Esophagus muscularis mucosa (tissue), 4 donors: ENCODE results near the gene DPYD. TPM values are rescaled to one million over a fixed set of nuclear protein-coding genes. Genes with fewer than 3 reads are reported as not detected.

ENCODE experiments used
- DNase-seq: peaks from one replicate; pipeline ENCODE4 v3.0.0-alpha.2; 2017; ENCODE audit errors: extremely low spot score
- H3K27ac ChIP-seq, 4 donors: fragments of 200-600 bp; sonication (generic); replicated peaks in 1 of 4; 1 replicate in 3 of 4; 2 replicates in 1 of 4; pipeline ENCODE4 v1.5.1; 2016 to 2019; ENCODE audit warnings: mild to moderate bottlenecking in 1 of 4
- H3K27me3 ChIP-seq, 4 donors: fragments of 200-600 bp; sonication (generic); one replicate each; pipeline versions ENCODE4 v1.5.1 to v1.6.0; 2016 to 2019
- H3K36me3 ChIP-seq, 4 donors: fragments of 200-600 bp; sonication (generic); one replicate each; pipeline ENCODE4 v1.5.1; 2016 to 2019
- H3K4me1 ChIP-seq, 4 donors: fragments of 200-600 bp; sonication (generic); one replicate each; pipeline ENCODE4 v1.5.1; 2016 to 2019
- H3K4me3 ChIP-seq, 4 donors: fragments of 200-600 bp; sonication (generic); 1 replicate in 2 of 4; 2 replicates in 2 of 4; pipeline ENCODE4 v1.5.1; 2016 to 2019; ENCODE audit warnings: mild to moderate bottlenecking in 4 of 4, moderate library complexity in 1 of 4
- H3K9me3 ChIP-seq, 4 donors: fragments of 200-600 bp; sonication (generic); 1 replicate in 3 of 4; 2 replicates in 1 of 4; pipeline ENCODE4 v1.5.1; 2016 to 2019
- CTCF ChIP-seq, 3 experiments: fragments of 200-600 bp in 2 of 3; fragments of 450-650 bp in 1 of 3; sonication (generic) in 2 of 3; IDR thresholded peaks; one replicate each; pipeline ENCODE4 v1.5.1; 2017 to 2019; ENCODE audit warnings: antibody characterized with exemption in 3 of 3, mild to moderate bottlenecking in 2 of 3, moderate library complexity in 1 of 3
- EP300 ChIP-seq: sonication (generic); formaldehyde crosslinking; IDR thresholded peaks from one replicate; pipeline ENCODE4 v1.6.1; 2017; ENCODE audit warnings: antibody characterized with exemption
- POLR2A ChIP-seq: fragments of 450-650 bp; IDR thresholded peaks from one replicate; pipeline ENCODE4 v1.6.1; 2017; ENCODE audit warnings: antibody characterized with exemption, moderate library complexity, mild to moderate bottlenecking, low read depth
- POLR2AphosphoS5 ChIP-seq, 2 donors: sonication (generic); formaldehyde crosslinking; IDR thresholded peaks; one replicate each; pipeline ENCODE4 v1.6.1; 2017; ENCODE audit warnings: antibody characterized with exemption in 2 of 2
- WGBS: methylation state at CpG from one replicate; pipeline ENCODE4 v1.1.5; 2018; 5-methylcytosine and 5-hydroxymethylcytosine counted together
- intact Hi-C: fragments of 100-400 bp; cut with DNase I; formaldehyde crosslinking; loops from one replicate; pipeline ENCODE4 v1.15.1; 2023
- total RNA-seq, 4 donors: library from RNA; depleted of rRNA; stranded (reverse); fragments of >200 nt; gene quantifications; one replicate each; pipeline versions ENCODE4 v1.1.0 to v1.2.1, GENCODE V29; 2016

DPYD gene
- total RNA-seq, 4 donors from 2014 or later = 31.1 to 36.6 (median 31.7) TPM

- H3K27ac ChIP-seq = no peak overlapping the region
- TF ChIP-seq POLR2AphosphoS5 (IDR thresholded peaks at IDR 0.05) = no peak
- no peak for TF ChIP-seq CTCF (IDR thresholded peaks at IDR 0.05)
- TF ChIP-seq EP300 = no peak
- TF ChIP-seq POLR2A = no peak
- peaks cover 0 to 4% (median 1%) of the 10 kb centered on the region in 4 donors for H3K4me1 ChIP-seq
- H3K9me3 ChIP-seq = no peaks in the 10 kb centered on the region
- WGBS = 97% methylated on average over 3 of the region's 3 CpGs
- intact Hi-C loops = no loop called here
- H3K27me3 ChIP-seq = no peaks in the 10 kb centered on the region
- no peaks in the 10 kb centered on the region for H3K36me3 ChIP-seq
- no peak for DNase-seq
- no peak overlapping the region for H3K4me3 ChIP-seq
These were observed 117.8 kb downstream of the DPYD start for GRCh38 chr1:97803026-97803425.

GRCh38 chr1:97802011-97802410 is 118.8 kb downstream of the DPYD start:
- Histone ChIP-seq H3K27ac (no peak overlapping the region), H3K27me3 (no peaks in the 10 kb centered on the region), H3K4me3 (no peak overlapping the region), H3K9me3 (no peaks in the 10 kb centered on the region), H3K4me1 (peaks cover 0 to 12% (median 9%) of the 10 kb centered on the region in 4 donors), H3K36me3 (no peaks in the 10 kb centered on the region)
- no peak for DNase-seq
- TF ChIP-seq POLR2A (no peak), POLR2AphosphoS5 (IDR thresholded peaks at IDR 0.05) (no peak), EP300 (no peak), CTCF (IDR thresholded peaks at IDR 0.05) (no peak)
- intact Hi-C loops = no loop called here
- 84% methylated on average over 2 of the region's 2 CpGs for WGBS

GRCh38 chr1:97797403-97798183 is 123.2 kb downstream of the DPYD start:
- intact Hi-C loops = no loop called here
- DNase-seq = no peak
- H3K27ac ChIP-seq = no peak overlapping the region

GRCh38 chr1:97796711-97797110 is 124.1 kb downstream of the DPYD start:
- Histone ChIP-seq H3K27me3 (no peaks in the 10 kb centered on the region), H3K9me3 (no peaks in the 10 kb centered on the region), H3K36me3 (no peaks in the 10 kb centered on the region), H3K4me1 (peaks cover 0 to 20% (median 13%) of the 10 kb centered on the region in 4 donors), H3K4me3 (no peak overlapping the region), H3K27ac (no peak overlapping the region)
- no peak for DNase-seq
- TF ChIP-seq CTCF (IDR thresholded peaks at IDR 0.05) = no peak
- TF ChIP-seq POLR2A = no peak
- no peak for TF ChIP-seq POLR2AphosphoS5 (IDR thresholded peaks at IDR 0.05)
- no peak for TF ChIP-seq EP300
- intact Hi-C loops = no loop called here
- 74% methylated on average over 2 of the region's 2 CpGs for WGBS

More at GRCh38 chr1:97797403-97798183, 123.2 kb downstream of the DPYD start:
- H3K4me1 ChIP-seq = peaks cover 0 to 20% (median 14%) of the 10 kb centered on the region in 4 donors
- no peak overlapping the region for H3K4me3 ChIP-seq
- H3K36me3 ChIP-seq = no peaks in the 10 kb centered on the region
- TF ChIP-seq EP300 (no peak), POLR2A (no peak), POLR2AphosphoS5 (IDR thresholded peaks at IDR 0.05) (no peak)
- H3K27me3 ChIP-seq = no peaks in the 10 kb centered on the region
- 48% methylated on average over 2 of the region's 2 CpGs for WGBS
- H3K9me3 ChIP-seq = no peaks in the 10 kb centered on the region

- no peak overlapping the region for H3K4me3 ChIP-seq
These were observed 128.2 kb downstream of the DPYD start for GRCh38 chr1:97792655-97793054.

More at GRCh38 chr1:97792655-97793054, 128.2 kb downstream of the DPYD start:
- TF ChIP-seq POLR2A (no peak), EP300 (no peak), CTCF (IDR thresholded peaks at IDR 0.05) (no peak), POLR2AphosphoS5 (IDR thresholded peaks at IDR 0.05) (no peak)
- Histone ChIP-seq H3K36me3 (no peaks in the 10 kb centered on the region), H3K4me1 (peaks cover 0 to 14% (median 12%) of the 10 kb centered on the region in 4 donors), H3K27ac (no peak overlapping the region), H3K27me3 (no peaks in the 10 kb centered on the region), H3K9me3 (no peaks in the 10 kb centered on the region)
- WGBS = 98% methylated on average over 4 of the region's 4 CpGs
- no peak for DNase-seq
- intact Hi-C loops = no loop called here
